HCT116 (cell line): ENCODE results near the gene GTF3C1. TPM values are rescaled to one million over a fixed set of nuclear protein-coding genes. Genes with fewer than 3 reads are reported as not detected.

Experiments
- ATAC-seq: fragments of 200-7000 bp; cut with Tn5 transposase; 2 replicates; pipeline ENCODE4 v1.9.1; 2020; ENCODE audit warnings: mild to moderate bottlenecking, moderate library complexity
- BruUV-seq: library from RNA; stranded (reverse); fragments of 400-500 nt; replicated peaks from 2 replicates; lab custom pipeline; 2021; lab: Mats Ljungman, UMichigan
- CTCF ChIA-PET: fragments of 300-600 bp; sonication (Branson Sonifier 250); formaldehyde crosslinking; loops from one replicate; lab custom pipeline; 2021; ENCODE audit warnings: antibody characterized with exemption; lab: Charles Lee
- POLR2A ChIA-PET: fragments of 300-600, 350-600 bp; sonication (Branson Sonifier 250); formaldehyde crosslinking; loops from one replicate; lab custom pipeline; 2021; ENCODE audit warnings: antibody characterized with exemption; lab: Charles Lee
- RAD21 ChIA-PET, 2 experiments: fragments of 300-600 bp; sonication (Branson Sonifier 250); formaldehyde crosslinking; loops; one replicate each; lab custom pipeline; 2023; ENCODE audit warnings: low total read pairs in 2 of 2; ENCODE audit not compliant: uncharacterized antibody in 2 of 2, unreplicated experiment in 2 of 2, low non-redundant PET in 1 of 2; lab: Charles Lee
- DNase-seq: peaks from one replicate; pipeline ENCODE4 v3.0.0-alpha.2; 2010; ENCODE audit warnings: low read depth, low spot score
- H2AFZ ChIP-seq: fragments of 200-600 bp; shearing (Covaris generic), sonication (generic); 2 replicates; pipeline ENCODE4 v1.6.1; 2017; ENCODE audit warnings: low read depth, mixed run types, mixed read lengths, antibody characterized with exemption, low read length; ENCODE audit not compliant: poor library complexity, severe bottlenecking
- H3K27ac ChIP-seq: 2 replicates; pipeline ENCODE4 v1.5.1; 2012; ENCODE audit warnings: low read depth, low read length
- H3K27me3 ChIP-seq: fragments of 200-600 bp; sonication (generic); 2 replicates; pipeline ENCODE4 v1.6.1; 2016; ENCODE audit warnings: mixed run types, low read length, mixed read lengths; ENCODE audit not compliant: insufficient read depth
- H3K36me3 ChIP-seq, 2 experiments: fragments of 200-500 bp in 1 of 2; fragments of 200-600 bp in 1 of 2; sonication (Bioruptor generic) in 1 of 2; sonication (generic) in 1 of 2; 2 replicates each; pipeline versions ENCODE4 v1.5.1 to v1.6.1; 2014 to 2016; ENCODE audit warnings: low read length in 2 of 2, inconsistent platforms in 1 of 2, mixed read lengths in 1 of 2, mixed run types in 1 of 2; ENCODE audit not compliant: insufficient read depth in 2 of 2, control insufficient read depth in 1 of 2
- H3K4me1 ChIP-seq, 2 experiments: fragments of 200-600 bp in 1 of 2; sonication (generic) in 1 of 2; 2 replicates each; pipeline versions ENCODE4 v1.5.1 to v1.6.1; 2012 to 2017; ENCODE audit warnings: low read length in 2 of 2, inconsistent platforms in 1 of 2, mild to moderate bottlenecking in 1 of 2, mixed read lengths in 1 of 2, mixed run types in 1 of 2, moderate library complexity in 1 of 2; ENCODE audit not compliant: insufficient read depth in 2 of 2, control insufficient read depth in 1 of 2
- H3K4me2 ChIP-seq: fragments of 200-600 bp; sonication (generic); 2 replicates; pipeline ENCODE4 v1.6.1; 2017; ENCODE audit warnings: mixed run types, low read length, mixed read lengths
- H3K4me3 ChIP-seq, 2 experiments: fragments of 200-600 bp in 1 of 2; sonication (generic) in 1 of 2; replicated peaks in 1 of 2; 2 replicates each; pipeline ENCODE4 v1.5.1; 2011 to 2016; ENCODE audit warnings: low read length in 2 of 2, control low read depth in 1 of 2, low read depth in 1 of 2, mild to moderate bottlenecking in 1 of 2, mixed read lengths in 1 of 2, mixed run types in 1 of 2
- H3K79me2 ChIP-seq: fragments of 200-600 bp; sonication (generic); 2 replicates; pipeline ENCODE4 v1.6.1; 2017; ENCODE audit warnings: mild to moderate bottlenecking, mixed run types, low read length, moderate library complexity, mixed read lengths; ENCODE audit not compliant: insufficient read depth
- H3K9ac ChIP-seq: fragments of 200-600 bp; sonication (generic); 2 replicates; pipeline ENCODE4 v1.6.1; 2016; ENCODE audit warnings: low read length, mixed read lengths
- H3K9me2 ChIP-seq: fragments of 200-600 bp; sonication (generic), shearing (Covaris generic); 2 replicates; pipeline ENCODE4 v1.6.1; 2017; ENCODE audit warnings: mixed run types, mild to moderate bottlenecking, moderate library complexity; ENCODE audit not compliant: insufficient read depth
- H3K9me3 ChIP-seq, 2 experiments: fragments of 200-500 bp in 1 of 2; fragments of 200-600 bp in 1 of 2; sonication (Bioruptor generic) in 1 of 2; sonication (generic) in 1 of 2; 2 replicates each; pipeline ENCODE4 v1.6.1; 2014 to 2017; ENCODE audit warnings: low read length in 2 of 2, mixed read lengths in 2 of 2, inconsistent platforms in 1 of 2, low read depth in 1 of 2, mild to moderate bottlenecking in 1 of 2, mixed run types in 1 of 2, moderate library complexity in 1 of 2; ENCODE audit not compliant: control insufficient read depth in 1 of 2, insufficient read depth in 1 of 2
- H4K20me1 ChIP-seq: fragments of 200-600 bp; sonication (generic), shearing (Covaris generic); 2 replicates; pipeline ENCODE4 v1.6.1; 2017; ENCODE audit warnings: mixed run types, mild to moderate bottlenecking, moderate library complexity; ENCODE audit not compliant: insufficient read depth
- CBX3 ChIP-seq: IDR thresholded peaks from 2 replicates; pipeline ENCODE4 v1.6.1; 2012; ENCODE audit warnings: low read depth
- CEBPB ChIP-seq: IDR thresholded peaks from 2 replicates; pipeline ENCODE4 v1.6.1; 2012; ENCODE audit warnings: low read depth
- EZH2 ChIP-seq: fragments of 200-600 bp; sonication (generic); IDR thresholded peaks from 2 replicates; pipeline ENCODE4 v1.6.1; 2017; ENCODE audit warnings: antibody characterized with exemption, mixed run types
- FOSL1 ChIP-seq: IDR thresholded peaks from 2 replicates; pipeline ENCODE4 v1.6.1; 2012; ENCODE audit warnings: low read depth
- JUND ChIP-seq: IDR thresholded peaks from 2 replicates; pipeline ENCODE4 v1.6.1; 2012
- MAX ChIP-seq: IDR thresholded peaks from 2 replicates; pipeline ENCODE4 v1.6.1; 2012
- POLR2A ChIP-seq: IDR thresholded peaks from 2 replicates; pipeline ENCODE4 v1.7.0; 2011; ENCODE audit warnings: borderline replicate concordance; ENCODE audit not compliant: insufficient read depth, insufficient read length; ENCODE audit errors: extremely low read depth
- POLR2AphosphoS5 ChIP-seq: IDR thresholded peaks from 2 replicates; pipeline ENCODE4 v1.6.1; 2011; ENCODE audit warnings: mild to moderate bottlenecking, low read depth, low read length, moderate library complexity
- SIN3A ChIP-seq: IDR thresholded peaks from 2 replicates; pipeline ENCODE4 v1.6.1; 2012; ENCODE audit warnings: low read depth
- TCF7L2 ChIP-seq: IDR thresholded peaks from 2 replicates; pipeline ENCODE4 v1.7.0; 2011; ENCODE audit warnings: borderline replicate concordance, inconsistent platforms; ENCODE audit not compliant: insufficient read depth, insufficient read length; ENCODE audit errors: extremely low read depth
- YY1 ChIP-seq: IDR thresholded peaks from 2 replicates; pipeline ENCODE4 v1.6.1; 2011; ENCODE audit warnings: low read length, low read depth, moderate library complexity, mild to moderate bottlenecking; ENCODE audit not compliant: insufficient replicate concordance; ENCODE audit errors: extremely low read depth
- ZFX ChIP-seq: fragments of 450-650 bp; IDR thresholded peaks from 2 replicates; pipeline ENCODE4 v1.6.1; 2017
- intact Hi-C: fragments of 100-400 bp; cut with micrococcal nuclease; formaldehyde crosslinking; loops from 2 replicates; pipeline ENCODE4 v1.10.0; 2022
- total RNA-seq: library from RNA; stranded (reverse); gene quantifications from one replicate; pipeline ENCODE4 v1.2.1, GENCODE V29; 2021; ENCODE audit not compliant: unreplicated experiment
- TF ChIP-seq, protein P1 (sequence below), 3 experiments: fragments of 200-600 bp in 1 of 3; sonication (generic) in 1 of 3; IDR thresholded peaks in 2 of 3; conservative IDR thresholded peaks in 1 of 3; 2 replicates each; pipeline ENCODE4 v1.5.1; 2012 to 2017; ENCODE audit warnings: low read depth in 2 of 3, low read length in 2 of 3, antibody characterized with exemption in 1 of 3, borderline replicate concordance in 1 of 3, control low read depth in 1 of 3, mild to moderate bottlenecking in 1 of 3, mixed read lengths in 1 of 3, mixed run types in 1 of 3, moderate library complexity in 1 of 3; ENCODE audit not compliant: insufficient read depth in 1 of 3

GTF3C1 gene
- total RNA-seq, 1 experiment from 2014 or later: 97.5 TPM

DNA sequence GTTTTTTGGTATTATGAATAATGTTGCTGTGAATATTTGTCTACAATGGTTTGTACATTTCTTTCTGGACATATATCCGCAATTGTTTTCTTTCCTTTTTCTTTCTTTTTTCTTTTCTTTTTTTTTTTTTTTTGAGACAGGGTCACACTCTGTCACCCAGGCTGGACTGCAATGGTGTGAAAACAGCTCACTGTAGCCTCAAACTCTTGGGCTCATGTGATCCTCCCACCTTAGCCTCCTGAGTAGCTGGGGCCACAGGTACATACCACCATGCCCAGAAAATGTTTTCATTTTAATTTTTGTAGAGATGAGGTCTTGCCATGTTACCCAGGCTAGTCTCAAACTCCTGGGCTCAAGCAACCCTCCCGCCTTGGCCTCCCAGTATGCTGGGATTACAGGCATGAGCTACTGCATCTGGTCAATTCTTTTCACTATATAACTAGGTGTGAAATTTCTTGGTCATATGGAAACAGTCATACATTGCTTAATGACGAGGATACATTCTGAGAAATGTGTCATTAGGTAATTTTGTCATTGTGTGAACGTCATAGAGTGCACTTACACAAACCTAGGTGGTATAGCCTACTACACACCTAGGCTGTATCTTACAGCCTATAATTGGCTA is 132.6 kb downstream of the GTF3C1 start:
- ChIA-PET CTCF (no interaction called here), RAD21 (no interaction called here)
- H2AFZ ChIP-seq: no peak overlapping the region
- no peak for DNase-seq
- BruUV-seq: no TSS peak
- H3K27me3 ChIP-seq: no peaks in the 10 kb centered on the region
- H3K36me3 ChIP-seq: no peaks in the 10 kb centered on the region
- no peak for ATAC-seq
- H3K9ac ChIP-seq: no peak overlapping the region
- peaks cover 2 to 3% of the 10 kb centered on the region in 2 experiments; a peak in 1 of 4 replicates for H3K9me3 ChIP-seq
- intact Hi-C loops: no loop called here
- no peak overlapping the region for H3K4me2 ChIP-seq
- no peaks in the 10 kb centered on the region for H3K4me1 ChIP-seq
- H4K20me1 ChIP-seq: no peaks in the 10 kb centered on the region
- no peak overlapping the region for H3K27ac ChIP-seq
- no peaks in the 10 kb centered on the region for H3K79me2 ChIP-seq
- H3K4me3 ChIP-seq: no peak overlapping the region
- TF ChIP-seq YY1: no peak
- TF ChIP-seq CEBPB: no peak
- TF ChIP-seq SIN3A: no peak
- TF ChIP-seq CBX3: no peak
- TF ChIP-seq FOSL1: no peak
- no peak for TF ChIP-seq JUND
- TF ChIP-seq ZFX: no peak
- no peak for TF ChIP-seq MAX
- TF ChIP-seq, protein P1, sequence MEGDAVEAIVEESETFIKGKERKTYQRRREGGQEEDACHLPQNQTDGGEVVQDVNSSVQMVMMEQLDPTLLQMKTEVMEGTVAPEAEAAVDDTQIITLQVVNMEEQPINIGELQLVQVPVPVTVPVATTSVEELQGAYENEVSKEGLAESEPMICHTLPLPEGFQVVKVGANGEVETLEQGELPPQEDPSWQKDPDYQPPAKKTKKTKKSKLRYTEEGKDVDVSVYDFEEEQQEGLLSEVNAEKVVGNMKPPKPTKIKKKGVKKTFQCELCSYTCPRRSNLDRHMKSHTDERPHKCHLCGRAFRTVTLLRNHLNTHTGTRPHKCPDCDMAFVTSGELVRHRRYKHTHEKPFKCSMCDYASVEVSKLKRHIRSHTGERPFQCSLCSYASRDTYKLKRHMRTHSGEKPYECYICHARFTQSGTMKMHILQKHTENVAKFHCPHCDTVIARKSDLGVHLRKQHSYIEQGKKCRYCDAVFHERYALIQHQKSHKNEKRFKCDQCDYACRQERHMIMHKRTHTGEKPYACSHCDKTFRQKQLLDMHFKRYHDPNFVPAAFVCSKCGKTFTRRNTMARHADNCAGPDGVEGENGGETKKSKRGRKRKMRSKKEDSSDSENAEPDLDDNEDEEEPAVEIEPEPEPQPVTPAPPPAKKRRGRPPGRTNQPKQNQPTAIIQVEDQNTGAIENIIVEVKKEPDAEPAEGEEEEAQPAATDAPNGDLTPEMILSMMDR (IDR thresholded peaks at IDR 0.05 in 2 of 3, conservative IDR thresholded peaks at IDR 0.05 in 1 of 3; ENCODE audit: borderline replicate concordance in 1 of 3, insufficient read depth in 1 of 3, low read depth in 2 of 3, low read length in 2 of 3): no peak
- TF ChIP-seq POLR2AphosphoS5: no peak
- no peak for TF ChIP-seq POLR2A
- no peak for TF ChIP-seq EZH2
- no peak for TF ChIP-seq TCF7L2
- TF ChIP-seq, all 23 proteins: peak for 0
- POLR2A ChIA-PET: no interaction called here
- no peaks in the 10 kb centered on the region for H3K9me2 ChIP-seq
